DMS153 treated with DMSO at 0.1 percent for 48 hours (cell line): ENCODE results near the gene PDE4C.

Experiments used
- DNase-seq: peaks from one replicate; lab custom pipeline; 2025; ENCODE audit not compliant: unreplicated experiment; lab: John Stamatoyannopoulos, UW

PDE4C gene

DNA sequence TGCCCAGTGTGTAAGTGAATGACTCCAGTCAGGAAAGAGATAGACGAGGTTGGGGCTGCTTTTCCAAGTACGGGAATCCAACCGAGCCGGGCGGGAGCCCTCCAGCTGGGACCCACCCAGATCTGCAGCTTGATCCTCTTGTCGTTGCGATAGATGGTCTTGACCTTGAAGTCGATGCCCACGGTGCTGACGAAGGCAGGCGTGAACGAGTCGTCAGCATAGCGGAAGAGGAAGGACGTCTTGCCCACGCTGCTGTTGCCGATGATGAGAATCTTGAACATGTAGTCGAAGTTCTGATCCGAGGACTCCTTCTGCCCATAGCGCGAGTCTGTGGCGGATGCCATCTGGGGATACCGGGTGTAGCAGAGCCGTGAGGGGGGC is 23.9 kb downstream of the PDE4C start:
- DNase-seq = no peak

DNA sequence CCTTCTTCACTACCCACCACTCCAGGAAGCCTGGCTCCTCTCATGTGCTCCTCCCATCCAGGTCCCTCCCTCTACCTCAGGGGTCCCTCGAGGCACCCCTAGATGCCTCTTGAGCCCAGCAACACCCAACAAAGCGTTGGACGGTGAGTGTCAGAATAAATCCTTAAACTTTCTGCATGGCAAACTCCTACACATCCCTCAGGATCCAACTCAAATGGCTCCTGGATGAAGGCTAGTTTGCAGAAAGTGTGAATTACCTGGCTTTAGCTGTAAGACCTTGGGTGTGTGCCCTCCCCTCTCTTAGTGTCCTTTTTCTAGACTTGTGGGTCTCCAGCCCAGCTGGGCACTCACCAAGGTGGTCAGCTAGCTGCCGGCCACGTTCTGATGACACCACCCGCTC is 27.9 kb downstream of the PDE4C start:
- DNase-seq = no peak

DNA sequence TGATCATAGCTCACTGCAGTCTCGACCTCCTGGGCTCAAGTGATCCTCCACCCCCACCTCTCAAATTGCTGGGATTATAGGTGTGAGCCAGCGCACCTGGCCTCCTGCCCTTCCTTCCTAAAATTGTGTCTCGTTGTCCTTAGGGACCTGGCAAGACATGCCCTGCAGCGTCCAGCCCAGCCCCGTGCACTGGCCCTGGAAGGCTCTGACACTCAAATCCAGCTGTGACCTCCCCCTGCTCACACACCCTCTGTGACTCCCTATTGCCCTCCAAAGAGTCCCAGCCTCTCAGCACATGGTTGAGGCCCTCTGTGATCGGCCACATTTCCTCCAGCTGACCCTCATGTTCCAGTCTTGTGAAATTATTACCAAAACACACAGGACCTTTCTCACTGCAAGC is 28.3 kb downstream of the PDE4C start:
- no peak for DNase-seq

DNA sequence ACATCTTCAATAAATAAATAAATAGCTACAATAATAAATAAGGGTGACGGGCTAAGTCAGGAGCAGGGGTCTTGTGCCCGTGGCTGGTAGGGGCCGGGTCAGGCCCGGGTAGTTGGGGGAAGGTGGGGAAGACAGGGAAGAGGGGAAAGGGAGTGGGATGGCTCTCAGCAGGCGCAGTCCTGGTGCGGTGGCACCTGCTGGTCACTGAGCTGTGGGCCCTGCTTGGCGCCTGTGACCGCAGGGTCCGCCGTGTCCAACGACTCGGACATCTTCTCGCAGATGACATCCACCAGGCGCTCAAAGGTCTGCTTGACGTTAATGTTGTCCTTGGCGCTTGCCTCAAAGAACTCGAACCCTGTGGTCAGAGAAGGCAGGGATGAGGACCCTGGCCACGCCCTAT is 28.9 kb downstream of the PDE4C start:
- no peak for DNase-seq

DNA sequence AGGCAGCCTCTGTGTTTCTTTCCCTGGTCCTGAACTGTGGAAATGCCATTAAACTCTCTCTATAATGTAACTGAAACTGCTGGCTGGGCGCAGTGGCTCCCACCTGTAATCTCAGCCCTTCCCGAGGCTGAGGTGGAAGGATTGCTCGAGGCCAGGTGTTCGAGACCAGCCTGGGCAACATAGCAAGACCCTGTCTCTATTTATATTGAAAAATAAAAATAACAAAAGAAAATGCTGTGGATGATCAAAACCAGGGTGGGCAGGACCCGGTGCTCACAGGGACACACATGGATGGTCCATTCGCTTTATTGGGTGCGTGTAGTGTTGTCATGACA is 29.8 kb downstream of the PDE4C start:
- no peak for DNase-seq

DNA sequence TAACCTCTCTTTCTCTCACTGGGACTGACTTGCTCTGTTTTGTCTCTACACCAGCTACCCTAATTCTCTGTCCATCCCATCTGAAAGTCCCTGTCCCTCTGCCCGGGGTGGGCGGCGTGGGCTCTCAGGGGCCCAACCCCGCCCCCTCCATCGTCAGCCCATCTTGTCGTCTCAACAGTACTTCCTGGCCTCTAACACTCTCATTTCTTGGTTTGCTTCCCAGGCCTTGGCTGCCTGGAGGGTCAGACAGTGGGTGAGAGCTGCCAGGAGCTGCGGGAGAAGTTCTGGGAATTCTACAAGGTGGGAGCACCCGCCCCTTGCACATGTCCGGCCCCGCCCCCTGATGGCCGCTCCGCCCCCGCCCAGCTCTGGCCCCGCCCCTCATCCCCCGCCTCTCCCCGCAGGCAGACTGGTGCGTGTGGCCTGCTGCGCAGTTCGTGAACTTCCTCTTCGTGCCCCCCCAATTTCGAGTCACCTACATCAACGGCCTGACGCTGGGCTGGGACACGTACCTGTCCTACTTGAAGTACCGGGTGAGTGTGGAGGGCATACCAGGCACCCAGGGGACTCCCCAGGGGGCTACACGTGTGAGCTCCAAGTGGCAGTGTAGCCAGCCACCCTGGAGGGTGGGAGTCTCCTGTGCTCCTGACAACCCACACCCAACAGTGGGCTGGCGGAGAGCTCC is 31.5 kb downstream of the PDE4C start:
- no peak for DNase-seq

DNA sequence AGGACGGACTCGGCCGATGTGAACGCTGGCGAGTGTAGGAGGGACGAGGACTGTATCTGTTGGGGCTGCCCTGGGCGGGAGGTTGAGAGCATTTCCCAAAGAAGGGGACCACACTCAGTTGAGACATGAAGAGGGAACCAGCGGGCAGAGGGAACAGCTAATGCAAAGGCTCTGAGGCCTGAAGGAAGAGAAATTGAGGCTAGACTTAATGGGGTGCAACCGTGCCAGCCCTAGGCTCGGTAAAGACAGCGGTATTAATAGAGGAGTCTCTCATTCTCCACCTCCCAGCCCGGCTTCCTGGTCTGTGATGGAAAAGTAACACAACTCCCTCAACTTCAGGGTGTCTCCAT is 32.1 kb downstream of the PDE4C start:
- DNase-seq = no peak

DNA sequence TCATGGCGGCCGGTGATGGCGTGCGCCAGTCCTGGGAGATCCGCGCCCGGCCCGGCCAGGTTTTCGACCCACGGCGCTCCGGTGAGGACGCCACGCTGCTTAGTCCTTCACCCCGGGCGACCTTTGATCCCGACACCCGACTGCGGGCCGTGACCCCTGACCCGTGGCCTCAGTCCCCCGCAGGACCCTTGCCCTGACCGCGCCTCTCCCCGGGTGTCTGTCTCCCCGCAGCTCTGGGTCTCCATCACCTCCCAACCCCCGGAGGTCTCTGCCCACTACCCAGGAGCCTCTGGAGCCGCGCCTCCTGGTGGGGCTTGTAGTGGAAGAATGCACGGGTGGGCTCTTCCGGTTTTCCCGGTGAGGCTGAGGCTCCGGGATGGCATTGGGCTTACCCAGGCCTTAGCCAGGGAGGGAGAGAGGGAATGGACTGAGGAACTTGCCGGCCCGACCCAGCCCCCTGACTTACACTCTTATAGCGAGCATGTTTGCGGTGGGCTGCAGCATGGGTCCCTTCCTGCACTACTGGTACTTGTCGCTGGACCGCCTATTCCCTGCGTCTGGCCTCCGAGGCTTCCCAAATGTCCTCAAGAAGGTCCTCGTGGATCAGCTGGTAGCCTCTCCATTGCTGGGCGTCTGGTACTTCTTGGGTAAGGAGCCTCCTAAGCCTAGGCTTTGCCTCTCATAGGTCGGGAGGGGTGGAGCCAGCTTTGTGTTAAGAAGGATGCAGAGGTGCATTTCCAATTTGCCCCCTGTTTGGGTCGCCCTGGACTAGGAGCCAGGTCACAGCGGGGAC is 32.7 kb downstream of the PDE4C start:
- DNase-seq = no peak

DNA sequence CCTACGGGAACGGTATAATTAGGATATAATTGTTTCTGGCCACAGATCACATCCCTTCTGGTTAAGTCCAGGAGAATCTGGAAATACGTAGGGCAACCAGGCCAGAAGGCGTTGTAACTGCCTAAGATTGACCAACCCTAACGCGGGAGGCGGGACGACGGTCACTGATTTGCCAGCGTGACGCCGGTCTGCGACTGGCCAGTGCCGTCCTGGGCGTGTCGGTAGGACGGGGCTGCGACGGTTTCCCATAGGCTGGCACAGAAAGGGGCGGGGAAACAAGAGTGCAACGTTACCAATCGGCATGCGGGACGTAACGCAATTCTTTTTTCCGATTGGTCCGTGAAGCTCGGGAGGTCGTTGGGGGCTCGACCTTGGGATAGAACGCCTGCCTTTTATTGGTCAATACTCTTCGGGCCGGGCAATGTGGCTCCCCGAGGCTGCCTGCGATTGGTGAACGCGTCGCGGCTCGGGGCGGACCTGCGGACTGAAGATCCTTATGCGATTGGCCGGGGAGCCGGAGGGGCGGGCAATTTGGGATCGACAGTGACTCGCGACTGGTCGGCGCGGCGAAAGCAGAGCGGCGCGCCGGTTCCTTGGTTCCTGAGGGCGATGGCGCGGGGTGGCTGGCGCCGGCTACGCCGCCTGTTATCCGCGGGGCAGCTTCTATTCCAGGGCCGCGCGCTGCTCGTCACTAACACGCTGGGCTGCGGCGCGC is 33.4 kb downstream of the PDE4C start, which contains the start of gene MPV17L2:
MPV17L2 (plus strand) TSS at position 546 of the 715 bp plus-strand sequence; CDS start at position 610, 64 bp downstream.
- peak; percentile 99 for DNase-seq

DNA sequence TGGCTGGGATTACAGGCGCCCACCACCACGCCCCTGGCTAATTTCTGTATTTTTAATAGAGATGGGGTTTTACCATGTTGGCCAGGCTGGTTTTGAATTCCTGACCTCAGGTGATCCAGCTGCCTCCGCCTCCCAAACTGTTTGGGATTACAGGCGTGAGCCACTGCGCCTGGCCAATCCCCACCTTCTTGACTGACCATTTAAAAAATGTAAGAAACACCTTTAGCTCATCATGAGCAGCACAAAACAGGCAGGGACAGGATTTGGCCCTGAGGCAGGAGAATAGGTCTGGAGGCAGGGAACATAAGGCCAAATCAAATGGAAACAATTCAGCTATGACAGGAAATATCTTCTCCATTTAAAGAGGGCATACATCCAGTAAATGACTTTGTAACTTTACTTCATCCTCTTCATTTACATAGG is 34.6 kb downstream of the PDE4C start:
- DNase-seq = no peak

DNA sequence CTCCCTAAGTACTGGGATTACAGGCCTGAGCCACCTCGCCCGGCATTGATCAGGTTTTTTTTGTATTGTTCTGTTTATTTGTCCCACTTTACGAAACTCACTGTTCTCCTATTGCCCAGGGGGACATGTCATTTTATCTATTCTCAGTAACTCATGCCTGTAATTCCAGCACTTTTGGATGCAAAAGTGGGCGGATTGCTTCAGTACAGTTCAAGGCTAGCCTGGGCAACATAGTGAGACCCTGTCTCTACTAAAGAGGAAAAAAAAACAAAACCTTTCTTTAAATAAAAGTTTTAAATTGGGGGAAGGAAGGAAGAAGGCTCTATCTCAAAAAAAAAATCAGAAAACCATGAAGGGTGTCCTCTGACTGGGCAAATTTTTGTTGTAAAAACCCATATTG is 36.0 kb downstream of the PDE4C start:
- DNase-seq = no peak

DNA sequence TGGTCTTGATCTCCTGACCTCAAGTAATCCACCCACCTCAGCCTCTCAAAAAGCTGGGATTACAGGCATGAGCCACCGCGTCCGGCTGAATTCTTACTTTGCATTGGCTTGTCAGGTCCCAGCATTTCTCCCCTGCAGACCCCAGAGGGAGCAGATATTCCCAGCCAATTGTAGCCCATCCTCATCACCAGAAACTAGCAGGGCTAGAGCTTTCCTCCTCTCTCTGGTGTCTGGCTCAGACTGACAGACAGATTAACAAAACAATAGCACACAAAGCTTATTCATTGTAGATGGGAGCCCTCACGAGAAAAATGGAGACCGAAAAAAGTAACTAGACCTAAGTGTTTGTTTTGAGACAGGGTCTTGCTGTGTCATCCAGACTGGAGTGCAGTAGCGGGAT is 40.7 kb downstream of the PDE4C start:
- DNase-seq = no peak

DNA sequence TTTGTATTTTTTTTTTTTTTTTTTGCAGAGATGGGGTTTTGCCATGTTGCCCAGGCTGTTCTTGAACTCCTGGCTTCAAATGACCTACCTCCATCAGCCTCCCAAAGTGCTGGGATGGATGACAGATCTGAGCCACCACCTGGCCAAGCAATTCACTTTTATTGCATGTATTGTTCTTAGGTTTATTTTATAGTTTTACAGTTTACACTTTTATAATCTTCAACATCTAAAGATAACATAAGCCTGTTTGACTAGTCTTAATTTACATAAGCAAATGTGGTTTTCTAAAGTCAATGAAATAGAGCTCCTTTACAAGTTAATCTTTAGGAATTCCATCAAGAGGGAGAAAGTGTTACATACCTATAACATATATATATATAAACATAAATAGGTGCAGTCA is 42.7 kb downstream of the PDE4C start:
- no peak for DNase-seq

DNA sequence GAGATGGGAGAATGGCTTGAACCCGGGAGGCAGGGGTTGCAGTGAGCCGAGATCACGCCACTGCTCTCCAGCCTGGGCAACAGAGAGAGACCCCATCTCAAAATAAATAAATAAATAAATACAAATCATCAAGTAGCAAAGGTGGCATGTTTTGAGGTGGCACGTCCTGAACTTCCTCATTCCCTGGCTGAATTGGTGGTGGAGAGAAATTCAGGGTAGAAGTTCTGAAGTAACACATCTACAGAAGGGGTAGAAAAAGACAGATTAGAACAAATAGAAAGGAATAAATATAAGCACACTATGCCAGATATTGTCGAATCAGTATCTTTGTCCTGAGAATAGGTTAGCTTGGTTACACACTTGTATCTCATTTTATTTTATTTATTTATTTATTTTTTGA is 46.3 kb downstream of the PDE4C start:
- DNase-seq = no peak

DNA sequence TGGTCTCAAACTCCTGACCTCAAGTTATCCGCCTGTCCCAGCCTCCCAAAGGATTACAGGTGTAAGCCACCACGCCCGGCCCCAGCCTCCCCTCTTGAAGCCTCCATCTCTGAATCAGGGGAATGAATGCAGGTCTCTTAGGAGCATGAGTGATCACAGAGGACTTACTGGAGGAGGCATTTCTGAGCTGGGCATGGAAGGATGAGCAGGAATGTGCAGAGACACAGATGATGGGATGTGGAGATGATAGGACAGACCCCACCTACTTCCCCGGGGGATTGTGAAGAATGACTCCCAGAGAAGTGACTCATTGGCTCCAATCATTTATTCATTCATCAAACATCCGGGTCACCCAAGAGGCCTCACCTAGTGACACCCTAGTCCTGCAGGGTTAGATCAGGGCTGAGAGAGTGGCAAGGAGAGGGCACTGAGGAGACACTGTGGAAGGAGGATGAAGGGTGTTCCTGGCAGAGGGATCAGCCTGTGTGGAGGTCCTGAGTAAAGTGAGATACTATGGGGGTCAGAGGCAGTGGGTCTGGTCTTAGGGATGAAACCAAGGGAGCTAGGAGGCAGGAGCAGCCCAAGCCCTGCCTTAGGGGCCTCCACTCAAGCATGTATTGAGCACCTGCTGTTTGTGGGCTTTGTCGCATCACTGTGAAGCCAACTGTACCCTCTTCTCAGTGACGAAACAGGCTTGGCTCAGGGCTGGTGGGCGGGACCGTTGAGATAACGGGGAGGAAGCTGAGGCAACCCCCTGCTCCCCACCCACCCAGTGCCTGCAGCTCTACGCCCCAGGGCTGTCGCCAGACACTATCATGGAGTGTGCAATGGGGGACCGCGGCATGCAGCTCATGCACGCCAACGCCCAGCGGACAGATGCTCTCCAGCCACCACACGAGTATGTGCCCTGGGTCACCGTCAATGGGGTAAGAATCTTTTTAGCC is 49.6 kb downstream of the PDE4C start:
- no peak for DNase-seq

DNA sequence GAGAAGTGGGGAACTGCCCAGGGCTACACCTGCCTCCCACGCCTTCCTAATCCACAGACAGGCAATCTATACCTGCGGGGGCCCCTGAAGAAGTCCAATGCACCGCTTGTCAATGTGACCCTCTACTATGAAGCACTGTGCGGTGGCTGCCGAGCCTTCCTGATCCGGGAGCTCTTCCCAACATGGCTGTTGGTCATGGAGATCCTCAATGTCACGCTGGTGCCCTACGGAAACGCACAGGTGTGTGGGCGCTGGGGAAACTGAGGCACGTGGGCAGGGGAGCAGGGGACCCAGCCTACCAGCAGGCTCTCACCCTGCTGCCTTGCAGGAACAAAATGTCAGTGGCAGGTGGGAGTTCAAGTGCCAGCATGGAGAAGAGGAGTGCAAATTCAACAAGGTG is 51.3 kb downstream of the PDE4C start:
- DNase-seq = no peak
